GM21390 (cell line): ENCODE measurements around the gene CELF2.

Experiments
- ATAC-seq: cut with Tn5 transposase; IDR thresholded peaks from one replicate; pipeline ENCODE4 v1.9.1; 2021; ENCODE audit not compliant: unreplicated experiment

CELF2 gene

GRCh38 chr10:11003679-11004078 is 14.0 kb upstream of the CELF2 start:
- ATAC-seq = no peak

GRCh38 chr10:11004144-11005077 is 13.3 kb upstream of the CELF2 start:
- ATAC-seq = no peak

GRCh38 chr10:11005725-11006427 is 11.8 kb upstream of the CELF2 start:
- ATAC-seq = no peak

- ATAC-seq = no peak
These were observed 11.2 kb upstream of the CELF2 start for GRCh38 chr10:11006428-11006825.

DNA sequence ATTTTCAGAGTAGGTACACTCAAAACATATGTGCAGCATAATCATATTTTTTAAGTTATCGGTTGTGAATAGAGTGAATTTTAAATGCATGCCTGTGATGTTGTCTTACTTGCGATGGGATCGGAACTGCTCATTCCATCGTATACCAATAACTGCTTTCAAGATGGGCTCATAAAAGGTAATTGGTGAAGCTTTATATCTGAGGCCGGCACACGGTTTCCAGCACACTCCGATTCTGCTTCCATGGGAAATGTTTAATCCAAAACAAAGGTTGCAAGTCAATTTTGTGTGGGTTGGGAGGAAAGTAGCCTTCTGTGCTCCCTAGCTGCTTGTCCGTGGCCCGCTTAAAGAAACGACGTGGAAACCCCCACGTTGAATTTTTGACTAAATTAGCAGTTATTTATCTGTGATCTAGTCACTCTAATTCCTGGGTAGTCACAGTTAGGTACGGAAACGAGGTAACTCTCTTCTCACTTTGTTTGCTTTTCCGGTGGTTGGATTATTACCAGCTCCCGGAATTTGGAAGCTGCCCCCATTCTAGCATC is 10.1 kb upstream of the CELF2 start:
- no peak for ATAC-seq

DNA sequence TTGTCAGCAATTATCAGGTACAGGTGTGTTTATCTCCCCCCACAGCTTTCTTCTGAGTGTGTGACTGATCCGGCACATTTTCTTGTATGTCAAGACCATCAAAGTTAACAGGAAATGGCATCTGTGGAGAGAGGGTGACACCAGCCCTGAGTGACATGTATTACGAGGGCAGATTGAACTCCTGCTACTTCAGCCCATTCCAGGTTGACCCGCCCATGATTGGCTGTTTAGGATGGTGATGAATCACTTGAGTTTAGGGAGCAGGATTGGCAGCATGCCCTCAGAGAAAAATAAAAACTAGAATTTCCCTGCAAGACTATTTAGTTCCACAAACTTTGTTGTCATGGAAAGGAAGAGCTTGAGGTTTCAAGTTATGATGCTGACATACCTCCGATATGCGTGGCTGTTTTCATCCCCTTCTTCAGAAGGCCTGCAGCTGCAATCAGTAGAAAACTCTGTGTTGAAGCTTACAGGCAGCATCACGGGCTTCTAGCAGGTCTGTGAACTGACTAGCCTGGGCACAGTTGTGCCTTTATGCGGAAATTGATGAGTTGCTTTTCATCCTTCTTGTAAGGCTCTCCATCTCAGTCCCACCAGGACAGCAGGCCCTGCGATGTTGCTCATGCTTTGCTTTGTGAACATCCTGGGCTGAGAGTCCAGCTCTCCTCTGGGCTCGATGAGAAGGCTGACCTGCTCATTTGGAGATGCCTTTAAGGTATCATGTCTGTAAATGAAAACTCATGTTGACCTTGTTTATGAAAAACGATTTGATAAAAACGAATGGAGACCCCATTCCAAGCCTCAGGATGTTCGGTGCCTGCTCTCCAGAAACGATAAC is 8.0 kb upstream of the CELF2 start:
- no peak for ATAC-seq

DNA sequence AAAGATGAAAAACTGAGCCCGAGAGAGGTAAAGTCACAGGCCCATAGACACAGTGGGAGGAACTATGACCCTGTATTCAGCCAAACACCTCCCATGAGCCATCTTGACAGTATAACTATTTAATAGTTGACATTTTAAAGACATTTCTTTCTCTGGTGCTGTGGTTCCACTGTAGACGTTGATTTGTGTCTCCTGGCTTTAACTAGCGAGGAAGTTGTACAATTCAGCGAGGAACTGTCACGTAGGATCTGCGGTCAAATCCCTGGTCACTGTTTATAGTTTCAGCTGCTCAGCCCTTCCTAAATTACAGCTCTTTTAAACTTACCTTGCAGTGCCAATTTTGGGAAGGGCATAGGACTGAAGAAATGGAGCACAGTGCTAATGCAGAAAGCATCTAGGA is 7.1 kb upstream of the CELF2 start:
- ATAC-seq = no peak

- no peak for ATAC-seq
These were observed 6.2 kb upstream of the CELF2 start for GRCh38 chr10:11011436-11011835.

DNA sequence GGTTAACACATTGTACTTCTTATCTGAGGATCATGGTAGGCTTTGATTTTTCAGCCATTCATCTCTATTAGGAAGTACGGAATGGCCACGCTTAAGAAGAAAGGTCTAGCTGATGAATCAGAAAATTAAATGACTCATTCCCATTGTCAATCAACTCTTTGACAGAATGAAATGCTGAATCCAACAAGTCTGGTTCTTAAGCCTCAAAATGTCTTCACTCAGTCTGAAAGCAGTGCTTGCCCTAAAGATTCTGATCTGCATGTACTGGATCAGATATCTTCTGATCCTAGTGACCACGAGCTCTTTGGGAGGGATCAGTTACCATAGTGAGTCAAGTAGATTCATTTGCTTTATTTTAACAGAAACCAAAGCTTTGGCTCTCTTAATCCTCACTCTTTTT is 5.7 kb upstream of the CELF2 start:
- ATAC-seq = no peak

- no peak for ATAC-seq
These were observed 5.0 kb upstream of the CELF2 start for GRCh38 chr10:11012421-11013295.

GRCh38 chr10:11013836-11014235 is 3.8 kb upstream of the CELF2 start:
- ATAC-seq = no peak

DNA sequence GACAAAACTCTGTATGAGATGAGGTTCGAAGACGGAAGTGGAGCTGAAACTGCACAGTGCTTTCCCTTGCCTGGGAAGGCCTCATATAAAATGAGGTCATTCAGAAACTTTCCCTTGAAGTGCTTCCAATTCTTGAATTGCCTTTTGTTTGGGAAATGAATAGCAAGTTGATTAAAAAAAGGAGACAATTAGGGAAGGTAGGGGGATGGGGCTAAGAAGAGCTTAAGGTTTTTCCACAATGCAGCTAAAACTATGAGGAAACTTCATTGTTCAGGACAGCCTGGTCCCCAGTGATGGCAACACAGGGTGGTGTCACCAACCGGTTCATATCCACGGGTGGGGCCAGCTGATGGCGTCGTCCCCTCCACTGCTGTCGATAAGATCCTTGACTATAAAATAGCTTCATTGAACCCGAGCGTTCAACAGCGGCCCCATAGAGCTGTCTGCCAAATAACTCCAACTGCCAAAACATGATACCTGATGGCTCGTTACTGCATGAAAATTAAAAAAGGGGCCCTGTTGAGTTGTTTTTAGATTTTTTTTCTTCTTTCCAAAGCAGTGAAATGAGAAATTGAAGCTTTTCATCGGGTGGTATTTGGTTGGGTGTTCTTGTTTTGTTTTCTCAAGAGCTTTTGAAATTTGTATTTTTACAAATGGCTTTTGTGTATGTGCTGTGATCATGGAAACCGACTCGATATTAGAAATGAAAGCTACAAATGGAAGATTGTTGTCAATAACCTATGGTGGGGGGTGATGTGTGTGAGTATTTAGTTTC is 2.8 kb upstream of the CELF2 start:
- ATAC-seq = no peak

GRCh38 chr10:11015446-11015934 is 2.2 kb upstream of the CELF2 start:
- no peak for ATAC-seq

GRCh38 chr10:11017000-11017569 is 587 bp upstream of the CELF2 start:
- peak; percentile 37 for ATAC-seq

GRCh38 chr10:11018432-11018841 is 765 bp downstream of the CELF2 start:
- ATAC-seq = no peak

- ATAC-seq = no peak
These were observed 1.4 kb downstream of the CELF2 start for GRCh38 chr10:11018855-11019631.

GRCh38 chr10:11019724-11020547 is 2.3 kb downstream of the CELF2 start:
- no peak for ATAC-seq
